WTC11 (cell line): ENCODE data around the gene SYNRG. TPM values are rescaled to one million over a fixed set of nuclear protein-coding genes. Genes with fewer than 3 reads are reported as not detected.

ENCODE experiments used
- ATAC-seq: fragments of 200-7000 bp; cut with Tn5 transposase; 2 replicates; pipeline ENCODE4 v1.10.0; 2021; ENCODE audit warnings: mild to moderate bottlenecking, moderate library complexity
- CTCF ChIA-PET: fragments of 300-600 bp; sonication (Branson Sonifier 250); formaldehyde crosslinking; loops from one replicate; lab custom pipeline; 2021; ENCODE audit warnings: antibody characterized with exemption; lab: Charles Lee
- POLR2A ChIA-PET: fragments of 350-600 bp; sonication (Branson Sonifier 250); formaldehyde crosslinking; loops from one replicate; lab custom pipeline; 2021; ENCODE audit warnings: antibody characterized with exemption; lab: Charles Lee
- DNase-seq: peaks from one replicate; pipeline ENCODE4 v3.0.0; 2021; ENCODE audit warnings: low spot score
- H3K27ac Mint-ChIP-seq: 2 replicates; pipeline ENCODE4 v1.8.0; 2021; ENCODE audit warnings: mixed read lengths
- H3K27me3 Mint-ChIP-seq: 2 replicates; pipeline ENCODE4 v1.8.0; 2021; ENCODE audit warnings: low read depth, mild to moderate bottlenecking, moderate library complexity, mixed read lengths
- H3K36me3 Mint-ChIP-seq: 2 replicates; pipeline ENCODE4 v1.8.0; 2021; ENCODE audit warnings: mixed read lengths
- H3K4me1 Mint-ChIP-seq: 2 replicates; pipeline ENCODE4 v1.8.0; 2022; ENCODE audit warnings: mixed read lengths
- H3K4me3 Mint-ChIP-seq: 2 replicates; pipeline ENCODE4 v1.8.0; 2021; ENCODE audit warnings: mild to moderate bottlenecking, moderate library complexity, mixed read lengths
- H3K9me3 Mint-ChIP-seq: 2 replicates; pipeline ENCODE4 v1.8.0; 2021; ENCODE audit warnings: mixed read lengths
- AR ChIP-seq: fragments of 250-450 bp; sonication (Bioruptor Pico); IDR thresholded peaks from 2 replicates; pipeline ENCODE4 v1.9.0; 2021; ENCODE audit warnings: mild to moderate bottlenecking
- ATF2 ChIP-seq: sonication (generic); formaldehyde crosslinking; IDR thresholded peaks from 2 replicates; pipeline ENCODE4 v1.8.1; 2022; ENCODE audit warnings: low read depth, missing genetic modification reagents, borderline replicate concordance
- CDX4 ChIP-seq: fragments of 250-450 bp; sonication (Bioruptor Pico); IDR thresholded peaks from 2 replicates; pipeline ENCODE4 v1.9.0; 2021; ENCODE audit warnings: moderate library complexity, mild to moderate bottlenecking, inconsistent platforms, borderline replicate concordance
- CREB1 ChIP-seq: sonication (generic); formaldehyde crosslinking; IDR thresholded peaks from 2 replicates; pipeline ENCODE4 v1.8.0; 2023; ENCODE audit warnings: mild to moderate bottlenecking, missing genetic modification reagents
- E2F5 ChIP-seq: sonication (generic); formaldehyde crosslinking; IDR thresholded peaks from 2 replicates; pipeline ENCODE4 v1.8.1; 2022; ENCODE audit warnings: mild to moderate bottlenecking, moderate library complexity, missing genetic modification reagents
- ELF4 ChIP-seq: sonication (generic); formaldehyde crosslinking; IDR thresholded peaks from 2 replicates; pipeline ENCODE4 v1.8.1; 2022; ENCODE audit warnings: low read depth, mild to moderate bottlenecking, moderate library complexity, missing genetic modification reagents
- EMX1 ChIP-seq: fragments of 250-450 bp; sonication (Bioruptor Pico); IDR thresholded peaks from 2 replicates; pipeline ENCODE4 v1.8.0; 2021; ENCODE audit warnings: mild to moderate bottlenecking
- FOXK1 ChIP-seq: sonication (generic); formaldehyde crosslinking; IDR thresholded peaks from 2 replicates; pipeline ENCODE4 v1.8.0; 2022; ENCODE audit warnings: mild to moderate bottlenecking, moderate library complexity, missing genetic modification reagents
- FOXP1 ChIP-seq: sonication (generic); formaldehyde crosslinking; IDR thresholded peaks from 2 replicates; pipeline ENCODE4 v1.8.0; 2022; ENCODE audit warnings: missing genetic modification reagents, mild to moderate bottlenecking, moderate library complexity, borderline replicate concordance
- NFATC4 ChIP-seq: fragments of 250-450 bp; sonication (Bioruptor Pico); IDR thresholded peaks from 2 replicates; pipeline ENCODE4 v1.9.0; 2021; ENCODE audit warnings: mild to moderate bottlenecking
- NR3C1 ChIP-seq: sonication (generic); formaldehyde crosslinking; conservative IDR thresholded peaks from 2 replicates; pipeline ENCODE4 v1.8.1; 2023; ENCODE audit warnings: low read depth, mild to moderate bottlenecking, missing genetic modification reagents
- PRRX2 ChIP-seq: fragments of 250-450 bp; sonication (Bioruptor Pico); IDR thresholded peaks from 2 replicates; pipeline ENCODE4 v1.8.0; 2021; ENCODE audit warnings: mild to moderate bottlenecking
- RORB ChIP-seq: fragments of 250-450 bp; sonication (Bioruptor Pico); IDR thresholded peaks from 2 replicates; pipeline ENCODE4 v1.9.0; 2021; ENCODE audit warnings: mild to moderate bottlenecking
- SP1 ChIP-seq: sonication (generic); formaldehyde crosslinking; conservative IDR thresholded peaks from 2 replicates; pipeline ENCODE4 v1.8.1; 2022; ENCODE audit warnings: missing genetic modification reagents
- TEAD1 ChIP-seq: sonication (generic); formaldehyde crosslinking; IDR thresholded peaks from 2 replicates; pipeline ENCODE4 v1.8.0; 2022; ENCODE audit warnings: mild to moderate bottlenecking, missing genetic modification reagents
- ZNF121 ChIP-seq: sonication (generic); formaldehyde crosslinking; IDR thresholded peaks from 2 replicates; pipeline ENCODE4 v1.8.0; 2023; ENCODE audit warnings: missing genetic modification reagents
- ZNF219 ChIP-seq: sonication (generic); formaldehyde crosslinking; IDR thresholded peaks from 2 replicates; pipeline ENCODE4 v1.8.0; 2023; ENCODE audit warnings: missing genetic modification reagents, mild to moderate bottlenecking, borderline replicate concordance
- ZNF232 ChIP-seq: sonication (generic); formaldehyde crosslinking; IDR thresholded peaks from 2 replicates; pipeline ENCODE4 v1.8.0; 2022; ENCODE audit warnings: mild to moderate bottlenecking, missing genetic modification reagents
- ZNF396 ChIP-seq: fragments of 250-450 bp; sonication (Bioruptor Pico); IDR thresholded peaks from 2 replicates; pipeline ENCODE4 v1.8.0; 2021; ENCODE audit warnings: mild to moderate bottlenecking, moderate library complexity, borderline replicate concordance
- ZNF425 ChIP-seq: fragments of 250-450 bp; sonication (Bioruptor Pico); conservative IDR thresholded peaks from 2 replicates; pipeline ENCODE4 v1.9.0; 2021; ENCODE audit warnings: mild to moderate bottlenecking
- ZSCAN18 ChIP-seq: fragments of 250-450 bp; sonication (Bioruptor Pico); IDR thresholded peaks from 2 replicates; pipeline ENCODE4 v2.1.2; 2022; ENCODE audit warnings: mild to moderate bottlenecking, moderate library complexity
- total RNA-seq: library from RNA; stranded (reverse); gene quantifications from 3 replicates; pipeline ENCODE4 v1.2.3, GENCODE V29; 2021

Gene SYNRG
- total RNA-seq, 1 experiment from 2014 or later: 31.3 TPM

- TF ChIP-seq ATF2 (no peak), FOXP1 (CRISPR knock-in tag) (no peak)
These were observed 131.0 kb downstream of the SYNRG start (continued) for GRCh38 chr17:37478187-37478586.

- Mint-ChIP-seq H3K4me1 (peaks cover 9% of the 10 kb centered on the region), H3K27me3 (no peaks in the 10 kb centered on the region), H3K4me3 (no peak overlapping the region), H3K36me3 (peaks cover 40% of the 10 kb centered on the region), H3K9me3 (no peaks in the 10 kb centered on the region), H3K27ac (no peak overlapping the region)
- TF ChIP-seq NFATC4: no peak
- no peak for TF ChIP-seq FOXK1
- no peak for TF ChIP-seq FOXP1 (CRISPR knock-in tag)
- no peak for TF ChIP-seq ZNF219 (CRISPR knock-in tag)
- TF ChIP-seq CDX4 (CRISPR knock-in tag): no peak
- TF ChIP-seq RORB (CRISPR knock-in tag): no peak
- POLR2A ChIA-PET: no interaction called here
- ATAC-seq (no peak), DNase-seq (no peak)
- CTCF ChIA-PET: no interaction called here
These were observed 132.6 kb downstream of the SYNRG start for GRCh38 chr17:37476431-37477120.

GRCh38 chr17:37475731-37476420 is 133.3 kb downstream of the SYNRG start:
- Mint-ChIP-seq H3K4me3 (no peak overlapping the region), H3K27me3 (no peaks in the 10 kb centered on the region), H3K9me3 (no peaks in the 10 kb centered on the region), H3K27ac (no peak overlapping the region), H3K36me3 (peaks cover 44% of the 10 kb centered on the region), H3K4me1 (peaks cover 2% of the 10 kb centered on the region)
- no peak for DNase-seq
- no peak for ATAC-seq
- ChIA-PET CTCF (interaction anchor here (0.5 to 0.9 kb wide), 2 partner anchors 22 to 263 kb away, joined by 3 to 6 read pairs; no protein-coding TSS in a partner anchor), POLR2A (no interaction called here)
- TF ChIP-seq ZNF232 (CRISPR knock-in tag): no peak
- TF ChIP-seq E2F5 (CRISPR knock-in tag): no peak
- no peak for TF ChIP-seq ELF4
- TF ChIP-seq CDX4 (CRISPR knock-in tag): no peak
- no peak for TF ChIP-seq CREB1 (CRISPR knock-in tag)
- no peak for TF ChIP-seq AR (CRISPR knock-in tag)
- no peak for TF ChIP-seq EMX1
- TF ChIP-seq ZNF396 (CRISPR knock-in tag): no peak
- no peak for TF ChIP-seq ZNF425 (CRISPR knock-in tag)
- no peak for TF ChIP-seq ZNF121 (CRISPR knock-in tag)
- no peak for TF ChIP-seq ZSCAN18 (CRISPR knock-in tag)
- TF ChIP-seq RORB (CRISPR knock-in tag): no peak
- TF ChIP-seq NR3C1: no peak
- TF ChIP-seq TEAD1: no peak
- no peak for TF ChIP-seq PRRX2 (CRISPR knock-in tag)
- TF ChIP-seq SP1 (CRISPR knock-in tag): no peak
